Mucosa of rectum (tissue), 2 donors: ENCODE measurements around the gene EPHB1.

Source experiments
- H3K27ac ChIP-seq, 2 donors: one replicate each; pipeline ENCODE4 v1.7.0; 2013; ENCODE audit warnings: inconsistent platforms in 2 of 2, low read depth in 2 of 2, low read length in 2 of 2
- H3K27me3 ChIP-seq, 2 donors: one replicate each; pipeline ENCODE4 v1.7.0; 2013; ENCODE audit warnings: low read length in 2 of 2; ENCODE audit not compliant: control insufficient read depth in 2 of 2, insufficient read depth in 2 of 2
- H3K36me3 ChIP-seq, 2 donors: one replicate each; pipeline ENCODE4 v1.7.0; 2013; ENCODE audit warnings: low read length in 2 of 2; ENCODE audit not compliant: control insufficient read depth in 2 of 2, insufficient read depth in 2 of 2
- H3K4me1 ChIP-seq, 2 donors: one replicate each; pipeline ENCODE4 v1.7.0; 2013; ENCODE audit warnings: low read length in 2 of 2, mild to moderate bottlenecking in 1 of 2; ENCODE audit not compliant: control insufficient read depth in 2 of 2, insufficient read depth in 2 of 2
- H3K4me3 ChIP-seq, 2 donors: one replicate each; pipeline ENCODE4 v1.7.0; 2013; ENCODE audit warnings: low read length in 2 of 2
- H3K9ac ChIP-seq, 2 donors: one replicate each; pipeline ENCODE4 v1.7.0; 2013; ENCODE audit warnings: low read length in 2 of 2, low read depth in 1 of 2, mild to moderate bottlenecking in 1 of 2
- H3K9me3 ChIP-seq, 2 donors: one replicate each; pipeline ENCODE4 v1.7.0; 2013; ENCODE audit warnings: low read length in 2 of 2; ENCODE audit not compliant: control insufficient read depth in 2 of 2
- donor health status: healthy.
- donor health status: Normal muscosa, but diverticular disease.

The EPHB1 gene

GRCh38 chr3:135182364-135182998 is 387.4 kb downstream of the EPHB1 start:
- Histone ChIP-seq H3K9ac (no peak overlapping the region), H3K27ac (no peak overlapping the region), H3K36me3 (no peaks in the 10 kb centered on the region), H3K4me1 (no peaks in the 10 kb centered on the region), H3K9me3 (no peaks in the 10 kb centered on the region), H3K4me3 (no peak overlapping the region), H3K27me3 (no peaks in the 10 kb centered on the region)

DNA sequence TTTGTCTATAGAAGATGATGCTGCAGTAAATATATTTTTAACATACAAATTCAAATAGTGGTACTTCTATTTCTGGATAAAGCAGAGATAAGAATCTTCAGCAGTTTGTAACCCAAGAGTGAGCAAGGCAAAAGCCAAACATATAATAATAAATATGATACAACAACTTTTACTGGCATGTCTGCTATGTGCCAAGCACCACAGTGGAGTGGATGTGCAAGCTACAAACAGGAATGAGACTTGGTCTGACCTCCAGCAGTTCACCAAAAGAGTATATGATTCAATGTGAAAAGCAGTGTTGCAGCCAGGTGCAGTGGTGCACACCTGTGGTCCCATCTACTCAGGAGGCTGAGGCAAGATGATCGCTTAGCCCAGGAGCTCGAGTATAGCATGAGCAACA is 395.6 kb downstream of the EPHB1 start:
- H3K4me3 ChIP-seq, result no peak overlapping the region
- H3K9ac ChIP-seq, result no peak overlapping the region
- no peaks in the 10 kb centered on the region for H3K36me3 ChIP-seq
- H3K4me1 ChIP-seq, result no peaks in the 10 kb centered on the region
- H3K9me3 ChIP-seq, result no peaks in the 10 kb centered on the region
- H3K27ac ChIP-seq, result no peak overlapping the region
- no peaks in the 10 kb centered on the region for H3K27me3 ChIP-seq

DNA sequence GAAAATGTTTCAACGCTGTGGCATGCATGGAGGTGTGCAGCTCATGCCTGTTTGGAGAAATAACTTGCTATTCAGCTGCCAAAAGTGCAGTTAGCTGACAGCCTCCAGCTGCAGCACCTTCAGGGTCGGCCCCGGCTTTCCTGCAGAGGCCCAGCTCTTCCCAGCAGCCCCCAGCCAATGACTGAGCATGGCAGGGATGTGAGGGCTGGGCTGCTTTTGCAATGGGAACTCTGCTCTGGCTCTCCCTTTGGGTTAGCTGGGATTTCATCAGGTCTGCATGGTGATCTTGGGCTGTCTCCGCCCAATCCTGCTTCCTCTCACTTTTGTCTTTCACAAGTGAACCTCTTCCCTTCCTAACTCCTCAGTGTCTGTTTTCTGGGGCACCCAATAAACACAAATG is 396.6 kb downstream of the EPHB1 start:
- H3K9ac ChIP-seq, result no peak overlapping the region
- no peaks in the 10 kb centered on the region for H3K4me1 ChIP-seq
- H3K27ac ChIP-seq, result no peak overlapping the region
- H3K9me3 ChIP-seq, result no peaks in the 10 kb centered on the region
- no peak overlapping the region for H3K4me3 ChIP-seq
- H3K27me3 ChIP-seq, result no peaks in the 10 kb centered on the region
- no peaks in the 10 kb centered on the region for H3K36me3 ChIP-seq

DNA sequence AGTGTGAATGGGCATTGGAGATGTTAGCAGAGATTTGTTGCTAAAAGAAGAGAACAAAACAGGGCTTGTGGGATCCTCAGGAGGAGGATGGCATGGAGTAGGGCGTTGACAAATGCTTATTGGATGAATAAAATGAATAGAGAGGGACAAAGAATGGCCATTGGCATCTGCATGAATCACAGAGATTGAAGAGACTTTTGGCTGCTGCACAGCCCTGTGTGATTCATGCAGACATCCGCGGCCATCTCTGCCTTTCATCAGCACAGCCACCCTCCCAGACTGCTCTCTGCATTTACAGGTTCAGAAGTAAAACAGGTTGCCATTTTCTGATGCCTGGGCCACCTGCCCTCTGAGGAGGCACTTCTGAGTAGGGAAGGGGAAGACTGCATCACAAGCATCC is 397.9 kb downstream of the EPHB1 start:
- Histone ChIP-seq H3K4me1 (no peaks in the 10 kb centered on the region), H3K9ac (no peak overlapping the region), H3K27ac (no peak overlapping the region), H3K9me3 (no peaks in the 10 kb centered on the region), H3K36me3 (no peaks in the 10 kb centered on the region), H3K4me3 (no peak overlapping the region), H3K27me3 (no peaks in the 10 kb centered on the region)

DNA sequence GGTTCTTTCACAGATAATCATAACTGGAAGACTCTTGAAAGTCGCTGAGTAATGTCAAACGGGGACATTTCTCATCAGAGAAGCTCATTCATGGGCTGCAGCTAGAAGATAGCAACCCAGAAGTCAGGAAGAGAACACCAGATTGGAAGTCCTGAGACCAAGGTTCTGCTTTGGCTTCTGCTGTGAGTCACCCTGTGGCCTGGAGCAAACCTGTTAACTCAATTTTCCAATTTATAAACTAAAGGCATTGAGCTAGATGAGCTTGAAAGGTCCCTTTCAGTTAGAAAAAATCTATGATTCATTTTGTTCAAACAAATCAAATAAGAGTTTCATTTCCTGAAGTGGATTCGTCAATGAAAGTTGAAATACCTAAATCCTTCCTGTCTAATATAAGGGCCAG is 402.2 kb downstream of the EPHB1 start:
- no peaks in the 10 kb centered on the region for H3K9me3 ChIP-seq
- no peak overlapping the region for H3K4me3 ChIP-seq
- no peaks in the 10 kb centered on the region for H3K27me3 ChIP-seq
- no peaks in the 10 kb centered on the region for H3K36me3 ChIP-seq
- H3K27ac ChIP-seq, result no peak overlapping the region
- no peak overlapping the region for H3K9ac ChIP-seq
- no peaks in the 10 kb centered on the region for H3K4me1 ChIP-seq

DNA sequence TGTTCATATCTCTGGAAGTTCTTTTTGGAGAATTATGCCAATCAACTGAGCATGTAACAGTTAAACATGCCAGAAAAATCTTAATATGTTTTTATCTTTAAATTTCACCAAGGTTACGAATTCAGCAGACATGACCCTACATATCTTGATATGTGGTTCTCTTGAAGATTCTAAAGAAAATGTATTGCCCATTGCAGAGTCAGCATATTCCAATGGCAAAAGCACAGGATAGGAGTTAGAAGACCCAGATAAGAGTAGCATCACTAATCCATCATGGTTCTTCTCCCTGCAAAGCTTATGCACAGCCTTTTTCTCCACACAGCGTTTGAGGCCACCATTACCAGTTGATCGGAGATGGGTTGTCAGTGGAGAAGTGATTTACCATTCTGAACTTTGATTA is 402.8 kb downstream of the EPHB1 start:
- no peaks in the 10 kb centered on the region for H3K36me3 ChIP-seq
- H3K27me3 ChIP-seq, result no peaks in the 10 kb centered on the region
- H3K4me3 ChIP-seq, result no peak overlapping the region
- H3K9me3 ChIP-seq, result no peaks in the 10 kb centered on the region
- H3K27ac ChIP-seq, result no peak overlapping the region
- H3K4me1 ChIP-seq, result no peaks in the 10 kb centered on the region
- H3K9ac ChIP-seq, result no peak overlapping the region

- Histone ChIP-seq H3K27ac (no peak overlapping the region), H3K4me3 (no peak overlapping the region), H3K36me3 (no peaks in the 10 kb centered on the region), H3K4me1 (no peaks in the 10 kb centered on the region), H3K9me3 (no peaks in the 10 kb centered on the region), H3K27me3 (no peaks in the 10 kb centered on the region), H3K9ac (no peak overlapping the region)
Measured at GRCh38 chr3:135199137-135199536, 404.1 kb downstream of the EPHB1 start.

- no peak overlapping the region for H3K9ac ChIP-seq
- H3K36me3 ChIP-seq, result no peaks in the 10 kb centered on the region
- H3K9me3 ChIP-seq, result no peaks in the 10 kb centered on the region
- no peaks in the 10 kb centered on the region for H3K27me3 ChIP-seq
- no peak overlapping the region for H3K27ac ChIP-seq
- no peaks in the 10 kb centered on the region for H3K4me1 ChIP-seq
- no peak overlapping the region for H3K4me3 ChIP-seq
Measured at GRCh38 chr3:135203026-135203425, 408.0 kb downstream of the EPHB1 start.

GRCh38 chr3:135213213-135213612 is 418.2 kb downstream of the EPHB1 start:
- Histone ChIP-seq H3K4me3 (no peak overlapping the region), H3K9me3 (no peaks in the 10 kb centered on the region), H3K27me3 (no peaks in the 10 kb centered on the region), H3K36me3 (no peaks in the 10 kb centered on the region), H3K9ac (no peak overlapping the region), H3K27ac (no peak overlapping the region), H3K4me1 (no peaks in the 10 kb centered on the region)

GRCh38 chr3:135213822-135214221 is 418.8 kb downstream of the EPHB1 start:
- Histone ChIP-seq H3K27me3 (no peaks in the 10 kb centered on the region), H3K4me3 (no peak overlapping the region), H3K36me3 (no peaks in the 10 kb centered on the region), H3K9me3 (no peaks in the 10 kb centered on the region), H3K9ac (no peak overlapping the region), H3K27ac (no peak overlapping the region), H3K4me1 (no peaks in the 10 kb centered on the region)

GRCh38 chr3:135214400-135214799 is 419.3 kb downstream of the EPHB1 start:
- H3K9me3 ChIP-seq, result no peaks in the 10 kb centered on the region
- no peak overlapping the region for H3K4me3 ChIP-seq
- no peak overlapping the region for H3K9ac ChIP-seq
- no peaks in the 10 kb centered on the region for H3K4me1 ChIP-seq
- no peak overlapping the region for H3K27ac ChIP-seq
- no peaks in the 10 kb centered on the region for H3K36me3 ChIP-seq
- no peaks in the 10 kb centered on the region for H3K27me3 ChIP-seq
